ENCODE results near the gene PPM1J.
A peak's percentile ranks its signal among the peaks of the same experiment; 100 is the strongest.
"Not testable (repeated sequence)": the region's sequence is repeated elsewhere in the genome, so short reads cannot be mapped to it uniquely, and the experiment has no call there.

Gene PPM1J, protein sequence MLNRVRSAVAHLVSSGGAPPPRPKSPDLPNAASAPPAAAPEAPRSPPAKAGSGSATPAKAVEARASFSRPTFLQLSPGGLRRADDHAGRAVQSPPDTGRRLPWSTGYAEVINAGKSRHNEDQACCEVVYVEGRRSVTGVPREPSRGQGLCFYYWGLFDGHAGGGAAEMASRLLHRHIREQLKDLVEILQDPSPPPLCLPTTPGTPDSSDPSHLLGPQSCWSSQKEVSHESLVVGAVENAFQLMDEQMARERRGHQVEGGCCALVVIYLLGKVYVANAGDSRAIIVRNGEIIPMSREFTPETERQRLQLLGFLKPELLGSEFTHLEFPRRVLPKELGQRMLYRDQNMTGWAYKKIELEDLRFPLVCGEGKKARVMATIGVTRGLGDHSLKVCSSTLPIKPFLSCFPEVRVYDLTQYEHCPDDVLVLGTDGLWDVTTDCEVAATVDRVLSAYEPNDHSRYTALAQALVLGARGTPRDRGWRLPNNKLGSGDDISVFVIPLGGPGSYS

DNA sequence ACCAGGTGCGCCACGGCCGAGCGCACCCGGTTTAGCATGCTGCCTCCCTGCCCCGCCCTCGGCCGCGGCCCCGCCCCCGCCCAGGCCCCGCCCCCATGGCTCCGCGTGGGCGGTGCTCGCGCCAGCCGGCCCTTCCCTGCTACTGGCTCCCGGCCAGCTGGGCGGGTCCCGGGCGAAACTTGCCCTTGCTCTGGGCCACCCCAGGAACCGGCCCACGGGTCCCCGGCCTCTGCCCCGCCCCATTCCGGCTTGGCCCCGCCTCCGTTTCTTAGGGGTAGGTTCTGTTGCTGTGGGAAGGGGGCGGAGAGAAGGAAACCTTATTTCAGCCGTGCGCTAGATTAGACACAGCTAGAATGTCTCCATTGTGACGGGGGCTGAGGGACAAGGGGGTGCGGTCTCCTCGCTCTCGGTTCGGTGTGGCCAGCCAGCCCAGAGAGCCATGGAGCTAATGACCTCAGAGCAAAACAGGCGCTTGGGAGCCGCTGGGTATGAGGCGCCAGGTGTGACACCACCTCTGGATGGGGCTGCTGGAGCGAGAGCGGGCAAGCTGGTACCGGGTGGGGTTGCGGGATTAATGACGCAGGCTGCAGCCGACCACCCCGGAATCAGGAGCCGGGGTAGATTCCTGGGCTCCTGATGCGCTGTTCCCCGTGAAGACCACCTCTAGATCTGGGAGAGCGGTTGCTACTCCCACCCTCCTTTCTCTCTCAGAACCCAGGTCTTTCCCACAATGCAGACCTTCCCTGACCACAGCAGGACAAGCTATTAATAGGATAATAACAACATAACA lies at the start of gene PPM1J:
TSS of gene PPM1J (minus strand) at position 69 of the 790 bp plus-strand sequence. CDS start at position 38, 31 bp downstream.
- DNase-seq (ENCODE audit: low read depth in 2 of 2) = peak; percentile 76 to 97

DNA sequence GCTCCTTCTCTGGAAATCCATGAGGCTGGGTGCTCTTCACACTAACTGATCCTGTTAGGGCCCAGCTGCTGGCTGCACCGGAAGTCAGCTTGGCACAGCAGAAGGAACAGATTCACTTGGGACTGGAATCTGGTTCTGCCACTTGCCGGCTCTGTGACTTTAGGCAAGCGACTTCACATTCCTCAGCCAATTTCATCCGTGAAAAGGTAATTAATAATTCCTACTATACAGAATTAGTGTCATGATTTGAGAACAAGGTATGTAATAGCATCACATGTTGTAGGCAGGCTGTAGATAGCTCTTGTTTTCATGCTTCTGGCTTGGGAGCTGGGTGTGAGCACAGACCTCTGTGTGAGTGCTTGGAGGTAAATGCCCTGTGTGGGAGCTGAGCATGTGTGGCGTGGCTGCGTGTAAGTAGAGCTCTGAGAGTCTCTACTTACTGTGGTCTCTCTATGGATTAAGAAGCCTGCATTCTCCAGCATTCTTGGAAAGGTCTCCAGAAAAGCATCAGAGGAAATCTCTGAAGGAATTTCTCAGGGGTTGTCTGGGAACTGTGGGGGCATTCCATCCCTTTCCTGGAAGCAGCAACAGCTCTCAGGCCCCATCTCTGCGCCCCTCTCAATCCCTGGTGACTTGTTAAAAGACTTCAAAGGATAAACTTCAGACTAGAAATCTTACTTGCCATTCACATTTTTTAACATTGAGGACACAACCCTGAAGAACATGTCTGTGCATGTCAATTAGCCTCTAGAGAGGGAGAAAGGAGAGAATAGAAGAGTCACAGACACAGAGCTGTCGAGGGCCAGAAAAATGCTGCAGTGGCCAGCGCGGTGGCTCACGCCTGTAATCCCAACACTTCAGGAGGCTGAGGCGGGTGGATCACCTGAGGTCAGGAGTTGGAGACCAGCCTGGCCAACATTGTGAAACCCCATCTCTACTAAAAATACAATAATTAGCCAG lies 47.7 kb upstream of the PPM1J start:
- DNase-seq (ENCODE audit: low read depth in 2 of 2) = no peak

DNA sequence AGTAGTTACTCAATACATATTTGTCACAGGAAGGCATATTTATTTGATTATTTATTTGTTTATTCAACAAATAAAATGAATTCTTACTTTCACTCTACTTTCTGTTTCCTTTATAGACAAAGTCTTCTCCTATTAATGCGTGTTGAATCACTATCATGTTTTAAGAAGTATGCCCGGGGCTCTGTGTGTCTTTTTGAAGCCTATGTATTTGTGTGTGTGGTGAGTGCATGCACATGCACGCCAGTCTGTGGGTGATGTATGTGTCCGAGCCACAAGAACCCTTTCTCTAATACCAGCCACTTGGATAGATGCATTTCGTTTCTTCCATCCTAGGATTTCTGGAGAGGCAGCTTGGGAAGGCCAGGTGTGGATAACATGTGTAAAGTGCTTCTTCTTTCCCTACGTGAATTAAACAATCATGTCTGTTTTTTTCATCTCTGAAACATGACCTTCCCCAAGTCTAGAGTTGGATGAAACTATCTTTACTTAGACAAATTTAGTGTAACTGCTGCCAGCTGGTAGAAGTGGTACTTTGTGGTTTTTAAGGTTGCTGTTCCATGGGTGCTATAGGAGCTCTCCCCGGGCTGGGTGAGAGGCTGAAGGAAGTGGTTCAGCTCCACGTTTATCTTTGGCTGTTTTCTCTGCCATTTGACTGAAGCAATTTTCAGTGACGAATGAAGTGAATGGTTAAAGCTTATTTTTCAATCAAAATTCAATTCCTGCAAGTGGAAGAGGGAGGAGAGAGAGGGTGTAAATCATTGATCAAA lies 46.8 kb upstream of the PPM1J start:
- DNase-seq (ENCODE audit: low read depth in 2 of 2) = no peak

DNA sequence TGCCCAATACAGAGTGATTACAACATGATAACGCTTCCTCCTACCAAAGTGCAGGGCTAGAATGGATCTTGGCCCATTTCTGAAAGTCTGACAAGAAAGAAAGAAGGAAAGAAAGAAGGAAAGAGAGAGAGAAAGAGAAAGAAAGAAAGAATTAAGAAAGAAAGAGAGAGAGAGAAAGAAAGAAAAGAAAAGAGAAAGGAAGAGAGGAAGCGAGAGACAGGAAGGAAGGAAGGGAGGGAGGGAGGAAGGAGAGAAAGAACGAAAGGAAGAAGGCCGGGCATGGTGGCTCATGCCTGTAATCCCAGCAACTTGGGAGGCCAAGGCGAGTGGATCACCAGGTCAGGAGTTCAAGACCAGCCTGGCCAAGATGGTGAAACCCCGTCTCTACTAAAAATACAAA lies 44.1 kb upstream of the PPM1J start:
- DNase-seq (ENCODE audit: low read depth in 2 of 2) = no peak

DNA sequence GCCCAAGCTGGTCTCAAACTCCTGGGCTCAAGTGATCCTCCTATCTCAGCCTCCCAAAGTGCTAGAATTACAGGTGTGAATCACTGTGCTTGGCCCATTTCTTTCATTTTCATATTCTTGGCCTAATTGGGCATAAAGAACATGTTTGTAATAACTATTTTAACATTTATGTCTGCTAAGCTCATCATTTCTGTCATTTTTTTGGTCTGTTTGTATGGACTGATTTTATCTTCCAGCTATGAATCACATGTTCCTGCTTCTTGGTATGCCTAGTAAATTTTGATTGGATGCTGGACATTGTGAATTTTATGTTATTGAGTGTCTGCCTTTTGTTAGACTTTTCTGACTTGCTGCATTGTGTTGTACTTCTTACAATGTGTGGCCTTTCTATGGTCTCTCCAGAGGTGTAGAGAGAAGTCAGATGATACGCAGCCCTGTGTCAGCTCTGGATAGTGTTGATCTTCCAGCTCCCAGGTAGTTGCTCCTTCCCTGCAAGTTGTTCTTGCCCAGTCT lies 39.0 kb upstream of the PPM1J start:
- DNase-seq (ENCODE audit: low read depth in 2 of 2) = no peak

DNA sequence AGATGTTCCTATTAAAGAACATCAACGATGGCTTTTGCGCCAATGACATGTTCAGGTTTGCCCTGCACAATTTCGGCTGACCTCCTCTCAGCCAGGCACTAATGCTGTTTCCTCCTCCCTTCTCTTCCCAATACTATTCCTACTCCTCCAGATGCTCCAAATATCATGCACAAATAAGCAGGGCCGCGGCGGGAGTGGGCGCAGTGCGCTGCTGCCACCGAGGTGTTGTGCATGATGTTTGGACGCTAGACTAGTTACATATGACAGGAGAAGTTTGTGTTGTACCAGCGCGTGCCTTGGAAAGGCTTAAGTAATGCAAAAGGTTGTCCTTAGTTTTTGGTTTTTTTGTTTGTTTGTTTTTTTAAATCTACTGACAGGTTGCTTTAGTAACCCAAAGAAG lies 33.3 kb upstream of the PPM1J start:
- DNase-seq (ENCODE audit: low read depth in 2 of 2) = no peak

DNA sequence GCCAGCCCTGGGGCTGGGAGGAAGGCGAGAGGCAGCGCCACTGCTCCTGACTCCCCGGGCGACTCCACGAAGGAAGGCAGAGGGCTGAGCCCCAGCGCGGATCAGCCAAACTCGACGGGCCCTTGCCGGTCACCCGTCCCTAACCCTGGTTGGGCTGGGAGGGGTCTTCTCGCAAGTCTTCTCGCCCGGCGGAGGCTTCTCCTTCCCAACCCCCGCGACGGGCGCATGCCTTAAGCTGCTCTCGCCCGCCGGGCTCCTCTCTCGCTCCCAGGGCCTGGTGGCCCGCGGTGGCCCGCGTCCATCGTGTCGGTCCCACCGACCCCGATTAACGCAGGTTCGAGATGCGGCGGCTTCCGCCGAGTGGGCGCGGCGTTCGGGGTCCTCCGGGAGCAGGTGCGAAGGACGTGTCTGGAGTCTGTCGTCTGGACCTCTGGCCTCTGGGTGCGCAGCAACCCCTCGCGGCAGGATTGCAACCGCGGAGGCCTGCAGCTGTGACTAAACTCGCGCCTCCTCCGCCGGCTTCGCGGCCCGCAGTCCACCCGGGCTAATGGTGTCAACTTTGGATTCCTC lies 29.0 kb upstream of the PPM1J start:
- DNase-seq (ENCODE audit: low read depth in 2 of 2) = no peak

DNA sequence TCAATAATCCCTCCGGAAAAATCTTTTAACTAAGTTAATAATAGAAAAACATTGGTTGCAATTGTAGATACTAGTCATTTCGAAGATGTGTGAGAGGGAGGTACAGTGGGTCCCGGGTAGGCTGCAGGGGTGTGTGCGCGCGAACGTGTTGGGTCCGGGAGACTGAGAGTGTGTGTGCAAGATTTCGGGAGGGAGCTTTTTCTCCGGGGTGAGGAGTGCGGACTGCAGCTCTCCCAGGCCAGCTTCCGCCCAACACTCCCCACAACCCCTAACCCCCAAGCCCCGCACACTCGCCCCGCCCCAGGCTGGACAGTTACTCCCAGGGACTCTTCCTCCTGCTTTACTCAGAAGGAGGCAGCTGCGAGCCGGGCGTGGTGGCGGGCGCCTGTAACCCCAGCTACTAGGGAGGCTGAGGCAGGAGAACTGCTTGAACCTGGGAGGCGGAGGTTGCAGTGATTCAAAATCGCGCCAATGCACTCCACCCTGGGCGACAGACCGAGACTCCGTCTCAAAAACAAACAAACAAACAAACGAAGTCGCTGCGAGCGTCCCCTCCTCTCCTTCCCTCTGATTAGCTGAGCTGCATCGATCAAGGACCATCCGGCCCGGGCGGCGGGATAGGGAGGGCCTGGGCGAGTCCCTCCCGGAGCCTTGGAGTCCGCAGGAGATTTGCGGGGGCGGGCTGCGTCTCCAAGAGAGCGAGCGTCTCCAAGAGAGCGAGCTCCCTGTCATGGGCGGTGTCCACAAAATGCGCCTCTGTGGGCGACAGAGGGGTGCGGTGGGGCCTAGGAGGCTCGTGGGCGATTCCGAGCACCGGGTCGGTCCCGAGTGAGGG lies 28.3 kb upstream of the PPM1J start:
- DNase-seq (ENCODE audit: low read depth in 2 of 2) = no peak

DNA sequence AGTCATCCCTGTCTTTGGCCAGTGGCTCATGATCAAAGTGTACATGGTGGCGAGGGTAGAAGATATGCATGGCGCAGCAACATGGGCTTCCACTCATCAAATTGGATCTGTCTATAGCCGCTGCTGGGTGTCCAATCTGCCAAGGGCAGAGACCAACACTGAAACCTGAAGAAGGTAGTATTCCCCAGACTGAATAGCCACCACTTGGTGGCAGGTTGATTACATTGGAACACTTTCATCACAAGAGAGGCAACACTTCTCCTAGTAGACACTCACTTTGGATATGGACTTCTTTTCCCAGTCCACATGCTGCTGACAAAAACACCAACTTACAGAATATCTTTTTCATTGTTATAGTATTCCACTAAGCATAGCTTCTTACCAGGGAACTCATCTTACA lies 22.4 kb upstream of the PPM1J start:
- DNase-seq (ENCODE audit: low read depth in 2 of 2) = no peak

DNA sequence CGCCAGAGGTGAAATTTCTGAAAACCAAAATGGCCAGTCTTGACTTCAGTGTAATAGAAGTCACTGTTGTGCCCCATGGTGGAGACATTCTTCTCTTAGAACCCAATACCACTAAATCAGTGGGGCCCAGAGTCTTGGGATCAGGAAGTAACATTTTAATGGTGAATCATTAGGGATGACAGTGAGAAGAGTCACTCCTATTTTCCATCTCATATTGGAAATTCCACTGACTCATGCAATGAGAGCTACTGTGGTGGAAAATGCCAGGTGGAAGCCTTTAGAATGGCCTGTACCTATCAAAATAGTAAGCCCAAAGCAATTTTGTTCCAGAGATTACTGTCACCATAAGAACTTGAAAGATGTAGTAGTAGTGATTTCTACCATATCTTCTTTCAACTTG lies 20.6 kb upstream of the PPM1J start:
- no peak for DNase-seq (ENCODE audit: low read depth in 2 of 2)

DNA sequence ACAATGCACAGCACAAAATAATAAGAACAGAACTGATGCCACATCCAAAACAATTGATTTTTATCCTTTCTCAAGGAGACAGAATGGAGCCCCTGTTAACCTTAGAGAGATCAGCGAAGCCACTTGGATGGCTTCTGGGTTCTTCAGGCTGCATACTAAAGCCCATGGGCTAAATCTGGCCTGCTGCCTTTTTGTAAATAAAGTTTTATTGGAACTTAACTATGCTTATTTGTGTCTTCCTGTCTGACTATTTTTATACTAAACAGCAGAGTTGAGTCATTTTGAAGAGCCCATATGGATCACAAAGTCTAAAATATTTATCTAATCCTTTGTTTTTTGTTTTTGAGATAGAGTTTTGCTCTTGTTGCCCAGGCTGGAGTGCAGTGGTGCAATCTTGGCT lies 16.3 kb upstream of the PPM1J start:
- no peak for DNase-seq (ENCODE audit: low read depth in 2 of 2)

DNA sequence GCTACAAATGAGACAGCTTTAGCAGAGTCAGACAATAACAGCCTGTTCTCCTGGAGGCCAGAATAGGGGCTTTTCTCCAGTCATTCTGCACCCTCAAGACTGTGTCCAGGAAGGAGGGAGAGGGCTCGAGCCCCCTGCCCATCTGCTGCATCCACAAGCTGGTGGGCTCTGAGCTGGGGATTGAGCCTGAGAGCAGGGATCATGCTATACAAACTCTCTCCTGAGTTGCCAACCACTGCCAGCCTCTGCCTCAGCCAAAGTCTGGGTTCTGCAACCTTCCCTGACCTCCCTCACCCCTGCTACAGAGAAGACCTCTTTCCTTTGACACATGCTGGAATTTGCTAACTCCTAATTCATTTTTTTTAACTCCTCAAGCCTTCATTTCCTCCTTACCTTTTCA lies 14.8 kb upstream of the PPM1J start:
- DNase-seq (ENCODE audit: low read depth in 2 of 2) = no peak

DNA sequence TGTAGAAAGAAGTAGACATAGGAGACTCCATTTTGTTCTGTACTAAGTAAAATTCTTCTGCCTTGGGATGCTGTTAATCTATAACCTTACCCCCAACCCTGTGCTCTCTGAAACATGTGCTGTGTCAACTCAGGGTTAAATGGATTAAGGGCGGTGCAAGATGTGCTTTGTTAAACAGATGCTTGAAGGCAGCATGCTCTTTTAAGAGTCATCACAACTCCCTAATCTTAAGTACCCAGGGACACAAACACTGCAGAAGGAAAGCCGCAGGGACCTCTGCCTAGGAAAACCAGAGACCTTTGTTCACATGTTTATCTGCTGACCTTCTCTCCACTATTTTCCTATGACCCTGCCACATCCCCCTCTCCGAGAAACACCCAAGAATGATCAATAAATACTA lies 13.9 kb upstream of the PPM1J start:
- not testable (repeated sequence) for DNase-seq (ENCODE audit: low read depth in 2 of 2)

DNA sequence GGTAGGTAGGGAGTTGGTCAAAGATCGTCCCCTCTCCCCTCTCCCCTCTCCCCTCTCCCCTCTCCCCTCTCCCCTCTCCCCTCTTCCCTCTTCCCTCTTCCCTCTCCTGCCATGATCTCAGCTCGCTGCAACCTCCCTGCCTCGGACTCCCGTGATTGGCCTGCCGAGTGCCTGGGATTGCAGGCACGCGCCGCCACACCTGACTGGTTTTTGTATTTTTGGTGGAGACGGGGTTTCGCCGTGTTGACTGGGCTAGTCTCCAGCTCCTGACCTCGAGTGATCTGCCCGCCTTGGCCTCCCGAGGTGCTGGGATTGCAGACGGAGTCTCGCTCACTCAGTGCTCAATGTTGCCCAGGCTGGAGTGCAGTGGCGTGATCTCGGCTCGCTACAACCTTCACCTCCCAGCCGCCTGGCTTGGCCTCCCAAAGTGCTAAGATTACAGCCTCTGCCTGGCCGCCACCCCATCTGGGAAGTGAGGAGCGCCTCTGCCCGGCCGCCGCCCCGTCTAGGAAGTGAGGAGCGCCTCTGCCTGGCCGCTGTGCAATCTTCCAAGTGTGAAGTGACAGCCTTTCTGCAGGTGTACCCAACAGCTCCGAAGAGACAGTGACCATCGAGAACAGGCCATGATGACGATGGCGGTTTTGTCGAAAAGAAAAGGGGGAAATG lies 13.3 kb upstream of the PPM1J start:
- DNase-seq (ENCODE audit: low read depth in 2 of 2) = not testable (repeated sequence)

DNA sequence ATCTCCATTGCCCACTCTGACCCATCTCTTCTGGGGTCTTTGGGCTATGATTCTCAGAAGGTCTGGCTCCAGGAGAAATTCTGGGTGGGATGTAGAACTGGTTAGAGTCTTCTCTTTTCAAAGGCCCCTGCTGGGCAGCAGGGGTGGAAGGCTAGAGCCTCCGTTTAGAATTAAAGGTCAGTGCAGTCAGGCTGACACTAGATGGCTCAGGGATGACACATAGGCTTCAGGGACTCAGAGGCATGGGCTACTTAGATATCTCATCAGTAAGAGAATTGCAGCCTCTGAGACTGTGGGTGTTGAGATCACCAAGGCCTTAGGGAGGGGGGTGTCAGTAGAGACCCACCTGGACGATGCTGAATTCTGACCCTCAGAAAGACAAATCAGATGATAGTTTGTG lies 12.6 kb upstream of the PPM1J start:
- no peak for DNase-seq (ENCODE audit: low read depth in 2 of 2)

DNA sequence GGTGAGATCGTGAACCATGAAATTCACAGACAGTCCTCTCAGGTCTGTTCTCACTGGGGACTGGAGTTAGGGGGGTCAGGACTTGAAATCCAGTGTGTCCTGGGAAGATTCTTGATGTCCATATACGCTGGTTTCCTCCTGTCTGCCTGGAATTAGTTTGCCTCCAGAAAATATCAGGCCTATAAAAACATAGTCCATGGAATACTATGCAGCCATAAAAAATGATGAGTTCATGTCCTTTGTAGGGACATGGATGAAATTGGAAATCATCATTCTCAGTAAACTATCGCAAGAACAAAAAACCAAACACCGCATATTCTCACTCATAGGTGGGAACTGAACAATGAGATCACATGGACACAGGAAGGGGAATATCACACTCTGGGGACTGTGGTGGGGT lies 9.1 kb upstream of the PPM1J start:
- not testable (repeated sequence) for DNase-seq (ENCODE audit: low read depth in 2 of 2)

DNA sequence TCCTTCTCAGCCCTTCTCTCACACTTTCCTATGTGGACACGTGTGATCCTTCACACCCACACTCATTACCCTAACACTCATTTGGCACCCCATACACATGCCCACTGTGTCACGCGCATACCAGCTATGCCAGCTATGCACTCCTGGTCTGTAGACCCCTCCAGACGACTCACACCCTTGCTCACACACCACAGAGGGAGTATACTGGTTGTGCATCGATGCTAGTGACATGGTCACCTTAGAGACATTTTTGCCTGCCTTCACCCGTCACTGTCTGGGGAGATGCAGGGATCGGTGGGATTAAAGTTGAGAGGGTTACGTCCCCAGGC lies 8.3 kb upstream of the PPM1J start:
- DNase-seq (ENCODE audit: low read depth in 2 of 2) = no peak

DNA sequence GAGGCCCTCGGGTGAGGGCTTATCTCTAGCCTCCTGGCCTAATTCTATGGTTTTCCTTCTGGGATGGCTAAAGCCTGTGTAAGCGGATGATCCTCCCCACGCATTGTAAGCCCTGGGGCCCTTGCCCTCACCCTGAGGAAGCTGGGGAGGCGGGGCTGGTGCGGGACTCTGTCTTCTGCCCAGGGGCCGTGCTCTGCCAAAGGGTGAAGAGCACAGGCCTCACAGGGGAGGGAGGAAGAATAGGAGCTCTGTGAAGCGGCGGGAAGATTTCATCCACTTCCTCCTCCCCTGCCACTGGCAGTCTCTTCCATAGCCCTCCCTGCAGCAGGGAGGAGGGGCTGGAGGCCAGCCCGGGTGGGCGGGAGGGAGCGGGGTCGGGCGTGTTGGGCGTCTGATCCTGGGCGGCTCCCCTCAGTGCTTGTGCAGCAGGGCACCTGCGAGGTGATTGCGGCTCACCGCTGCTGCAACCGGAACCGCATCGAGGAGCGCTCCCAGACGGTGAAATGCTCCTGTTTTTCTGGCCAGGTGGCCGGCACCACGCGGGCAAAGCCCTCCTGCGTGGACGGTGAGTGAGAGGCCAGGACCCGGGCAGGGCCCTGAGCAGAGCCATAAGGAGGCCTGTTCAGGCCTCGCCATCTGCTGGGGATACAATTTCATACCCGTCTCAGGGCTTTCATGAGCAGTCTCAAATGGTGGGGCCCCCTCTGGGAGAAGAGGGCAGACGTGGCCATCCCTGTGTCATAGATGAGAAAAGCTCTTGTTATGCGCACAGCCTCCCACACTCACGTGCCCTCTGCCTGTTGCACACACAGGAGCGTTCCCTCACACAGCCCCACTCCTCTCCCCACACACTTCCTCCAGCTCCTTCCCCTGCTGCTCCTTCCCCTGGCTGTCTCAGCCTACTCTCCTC lies 7.7 kb upstream of the PPM1J start:
- no peak for DNase-seq (ENCODE audit: low read depth in 2 of 2)

All from stimulated activated CD4-positive, alpha-beta T cell treated with anti-CD3 and anti-CD28 coated beads, Interleukin-12 subunit alpha, Interleukin-12 subunit beta, amount 100 ng/mL, for 24 hours (primary cell).